ENCODE measurements around the gene SYF2.
A peak's percentile ranks its signal among the peaks of the same experiment; 100 is the strongest.
"Not testable (repeated sequence)": the region's sequence is repeated elsewhere in the genome, so short reads cannot be mapped to it uniquely, and the experiment has no call there.

The SYF2 gene

DNA sequence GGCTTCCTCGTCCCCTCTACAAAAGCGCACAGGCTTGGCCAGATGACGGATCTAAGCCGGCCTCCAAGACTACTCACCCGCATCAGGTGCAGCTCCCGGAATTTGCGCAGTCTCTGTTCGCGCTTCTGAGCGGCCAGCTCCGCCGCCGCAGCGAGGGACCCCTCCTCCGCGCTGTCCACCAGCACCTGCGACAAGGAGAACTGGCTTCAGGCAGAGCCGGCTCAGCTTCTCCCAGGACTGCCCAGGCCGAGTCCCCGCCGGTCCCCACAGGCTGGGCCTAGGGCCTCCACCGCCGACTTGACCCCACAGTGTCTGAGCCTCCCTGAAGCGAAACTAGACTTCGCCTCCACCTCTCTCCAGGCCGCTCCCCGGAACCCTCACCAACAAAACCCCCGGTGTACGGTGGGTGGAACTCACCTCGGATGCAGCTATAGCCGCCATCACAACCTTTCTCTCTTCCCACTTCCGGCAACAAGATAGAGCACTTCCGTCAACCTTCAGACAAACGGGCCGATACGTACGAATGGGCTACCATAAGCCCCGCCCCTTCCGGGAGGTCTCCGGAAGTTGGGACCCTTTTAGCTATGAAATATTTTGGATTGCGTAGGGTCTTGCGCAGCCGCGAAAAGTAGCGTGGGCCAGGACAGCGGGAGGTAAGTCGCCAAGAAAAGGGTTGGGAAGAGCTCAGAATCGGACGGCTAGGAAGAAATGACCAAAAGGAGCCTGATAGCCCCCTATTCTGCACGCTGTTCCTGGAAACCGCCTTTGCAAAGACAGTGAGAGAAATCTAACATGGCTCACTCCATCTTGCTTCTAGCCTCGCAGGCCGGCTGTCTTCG is at the start of gene SYF2:
Gene SYF2, minus strand, starts transcription at position 476 of the 839 bp plus-strand sequence. Its CDS starts 35 bp downstream, at position 441.
- TF ChIP-seq, protein P1, sequence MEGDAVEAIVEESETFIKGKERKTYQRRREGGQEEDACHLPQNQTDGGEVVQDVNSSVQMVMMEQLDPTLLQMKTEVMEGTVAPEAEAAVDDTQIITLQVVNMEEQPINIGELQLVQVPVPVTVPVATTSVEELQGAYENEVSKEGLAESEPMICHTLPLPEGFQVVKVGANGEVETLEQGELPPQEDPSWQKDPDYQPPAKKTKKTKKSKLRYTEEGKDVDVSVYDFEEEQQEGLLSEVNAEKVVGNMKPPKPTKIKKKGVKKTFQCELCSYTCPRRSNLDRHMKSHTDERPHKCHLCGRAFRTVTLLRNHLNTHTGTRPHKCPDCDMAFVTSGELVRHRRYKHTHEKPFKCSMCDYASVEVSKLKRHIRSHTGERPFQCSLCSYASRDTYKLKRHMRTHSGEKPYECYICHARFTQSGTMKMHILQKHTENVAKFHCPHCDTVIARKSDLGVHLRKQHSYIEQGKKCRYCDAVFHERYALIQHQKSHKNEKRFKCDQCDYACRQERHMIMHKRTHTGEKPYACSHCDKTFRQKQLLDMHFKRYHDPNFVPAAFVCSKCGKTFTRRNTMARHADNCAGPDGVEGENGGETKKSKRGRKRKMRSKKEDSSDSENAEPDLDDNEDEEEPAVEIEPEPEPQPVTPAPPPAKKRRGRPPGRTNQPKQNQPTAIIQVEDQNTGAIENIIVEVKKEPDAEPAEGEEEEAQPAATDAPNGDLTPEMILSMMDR (IDR thresholded peaks at IDR 0.05; ENCODE audit: low read depth, low read length, missing control alignments) = no peak
- peak; percentile 68 for DNase-seq (ENCODE audit: extremely low read depth, low read depth)
- peak within 1 kb of the TSS; percentile 76 for H3K4me3 ChIP-seq (replicated peaks; ENCODE audit: low read depth, low read length)

DNA sequence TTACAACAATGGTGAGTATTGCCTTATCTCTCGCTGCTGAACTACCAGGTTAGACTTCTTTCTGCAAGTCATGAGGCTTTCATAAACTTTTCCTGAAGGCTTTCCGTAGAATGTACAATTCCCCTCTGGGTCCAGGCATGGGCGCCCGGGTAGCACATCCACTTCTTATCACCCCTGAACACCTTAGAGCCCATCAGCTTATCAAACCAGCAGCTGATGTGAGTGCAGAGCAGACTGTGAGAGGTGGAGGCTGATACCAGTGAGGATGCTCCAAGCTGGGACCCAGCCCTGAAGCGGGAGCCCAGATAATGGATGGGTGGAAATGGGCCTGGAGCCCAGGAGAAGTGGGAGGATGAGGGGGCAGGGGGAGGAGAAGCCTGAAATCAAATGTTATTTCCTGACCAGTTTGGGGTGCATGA is 47.4 kb upstream of the SYF2 start:
- not testable (repeated sequence) for H3K4me3 ChIP-seq (replicated peaks; ENCODE audit: low read depth, low read length); DNase-seq (ENCODE audit: extremely low read depth, low read depth)

DNA sequence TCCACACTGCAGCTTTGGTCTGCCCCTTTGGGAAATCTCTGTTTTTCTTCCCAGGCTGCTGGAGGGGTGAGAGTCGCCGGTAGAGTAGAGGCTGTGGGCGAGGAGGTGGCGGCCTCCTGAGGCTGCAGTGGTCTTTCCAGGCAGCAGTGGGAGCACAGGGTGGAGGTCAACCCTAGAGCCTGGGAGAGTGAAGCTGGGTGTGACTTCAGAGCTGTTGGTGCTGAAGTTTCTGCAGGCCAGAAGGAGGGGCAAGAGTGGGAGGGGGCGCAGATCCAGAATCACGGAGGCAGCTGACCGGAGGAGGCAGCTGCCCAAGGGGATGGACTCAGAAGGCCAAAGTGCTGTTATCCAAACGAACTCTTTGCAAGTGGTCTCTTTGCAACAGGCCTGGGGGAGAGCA is 46.5 kb upstream of the SYF2 start:
- DNase-seq (ENCODE audit: extremely low read depth, low read depth); H3K4me3 ChIP-seq (replicated peaks; ENCODE audit: low read depth, low read length): not testable (repeated sequence)

DNA sequence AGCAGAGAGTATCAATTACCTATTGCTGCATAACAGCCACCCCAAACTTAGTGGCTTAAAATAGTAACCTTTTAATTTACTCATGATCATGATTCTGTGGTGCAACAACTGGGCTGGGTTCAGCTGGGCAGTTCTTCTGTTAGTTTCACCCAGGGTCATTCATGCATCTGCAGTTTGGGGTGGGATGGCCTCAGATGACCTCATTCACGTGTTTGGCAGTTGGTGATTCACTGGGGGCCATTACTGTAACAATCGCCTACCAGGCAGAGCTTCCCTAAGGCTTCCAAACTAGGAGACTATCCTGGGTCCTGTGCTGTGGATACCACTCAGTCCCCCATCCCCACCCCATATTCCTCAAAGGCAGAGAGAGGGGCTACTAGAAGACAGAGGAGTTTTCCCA is 46.1 kb upstream of the SYF2 start:
- not testable (repeated sequence) for DNase-seq (ENCODE audit: extremely low read depth, low read depth); H3K4me3 ChIP-seq (replicated peaks; ENCODE audit: low read depth, low read length)

DNA sequence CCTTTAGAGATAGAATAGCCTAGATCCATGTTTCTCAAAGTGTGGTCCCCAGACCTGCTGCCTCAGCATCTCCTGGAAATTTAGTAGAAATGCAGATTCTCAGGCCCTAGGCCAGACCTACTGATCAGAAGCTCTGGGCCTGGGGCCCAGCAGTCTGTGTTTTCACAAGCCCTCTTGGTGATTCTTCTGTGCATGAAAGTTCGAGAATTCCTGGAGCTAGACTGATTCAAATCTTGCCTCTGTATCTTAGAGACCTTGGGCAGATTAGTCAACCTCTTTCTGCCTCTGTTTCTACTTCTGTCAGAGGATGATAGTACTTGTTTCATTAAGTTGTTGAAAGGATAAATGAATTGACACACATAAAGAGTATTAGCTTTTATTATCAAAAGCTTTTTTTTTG is 45.0 kb upstream of the SYF2 start:
- not testable (repeated sequence) for DNase-seq (ENCODE audit: extremely low read depth, low read depth); H3K4me3 ChIP-seq (replicated peaks; ENCODE audit: low read depth, low read length)

DNA sequence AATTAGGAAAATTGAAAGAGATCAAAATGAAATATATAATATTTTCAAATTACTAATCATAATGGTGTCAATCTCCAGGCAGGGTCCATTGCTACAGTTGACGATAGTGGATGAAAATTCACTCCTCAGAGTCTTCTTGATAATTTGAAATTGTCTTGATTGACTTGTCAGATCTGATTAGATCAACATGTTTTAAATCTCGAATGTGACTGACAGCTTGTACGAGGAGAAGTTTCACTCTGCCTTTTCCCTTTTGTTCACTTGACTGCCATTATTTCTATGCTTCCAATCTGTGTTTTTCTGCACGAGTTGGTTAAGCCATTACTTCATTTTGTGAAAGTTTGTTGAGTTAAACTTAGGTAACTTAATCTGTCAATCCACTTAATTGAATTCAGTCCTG is 43.3 kb upstream of the SYF2 start:
- H3K4me3 ChIP-seq (replicated peaks; ENCODE audit: low read depth, low read length); DNase-seq (ENCODE audit: extremely low read depth, low read depth): not testable (repeated sequence)

DNA sequence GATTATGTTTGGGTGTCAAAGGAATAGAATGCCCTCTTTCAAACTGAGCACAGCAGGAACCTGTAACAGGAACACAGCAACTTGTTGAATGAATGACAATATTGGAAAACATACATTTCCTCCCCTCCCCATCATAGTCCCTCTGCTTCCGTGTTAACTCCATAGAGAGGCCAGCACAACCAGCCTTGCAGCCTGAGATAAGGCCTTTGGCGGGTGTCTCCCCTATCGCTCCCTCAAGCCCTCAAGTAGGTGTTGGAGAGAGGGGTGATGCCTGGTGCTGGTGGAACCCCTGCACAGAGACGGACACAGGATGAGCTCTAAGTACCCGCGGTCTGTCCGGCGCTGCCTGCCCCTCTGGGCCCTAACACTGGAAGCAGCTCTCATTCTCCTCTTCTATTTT is 39.9 kb upstream of the SYF2 start, which contains the start of gene RHD:
Gene RHD, plus strand, starts transcription at position 272 of the 400 bp plus-strand sequence. Its CDS starts 39 bp downstream, at position 311.
- not testable (repeated sequence) for H3K4me3 ChIP-seq (replicated peaks; ENCODE audit: low read depth, low read length); DNase-seq (ENCODE audit: extremely low read depth, low read depth)

DNA sequence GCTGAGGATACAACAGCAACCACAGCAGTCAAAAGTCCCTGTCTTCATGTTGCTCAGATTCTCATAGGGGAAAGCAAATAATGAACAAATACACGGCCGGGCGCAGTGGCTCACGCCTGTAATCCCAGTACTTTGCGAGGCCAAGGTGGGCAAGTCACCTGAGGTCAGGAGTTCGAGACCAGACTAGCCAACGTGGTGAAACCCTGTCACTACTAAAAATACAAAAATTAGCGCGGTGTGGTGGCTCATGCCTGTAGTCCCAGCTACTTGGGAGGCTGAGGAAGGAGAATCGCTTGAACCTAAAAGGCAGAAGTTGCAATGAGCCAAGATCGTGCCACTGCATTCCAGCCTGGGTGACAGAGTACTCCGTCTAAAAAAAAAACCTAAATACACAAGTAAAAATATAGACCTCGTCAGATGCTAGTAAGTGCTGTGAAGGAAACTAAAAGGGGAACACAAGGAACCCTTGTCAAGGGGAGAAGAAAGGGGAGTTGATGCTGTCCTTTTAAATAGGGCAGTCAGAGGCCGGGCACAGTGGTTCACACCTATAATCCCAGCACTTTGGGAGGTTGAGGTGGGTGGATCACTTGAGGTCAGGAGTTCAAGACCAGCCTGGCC is 36.0 kb upstream of the SYF2 start:
- DNase-seq (ENCODE audit: extremely low read depth, low read depth) = not testable (repeated sequence)
- peak overlapping the region; percentile 49 for H3K4me3 ChIP-seq (replicated peaks; ENCODE audit: low read depth, low read length)

DNA sequence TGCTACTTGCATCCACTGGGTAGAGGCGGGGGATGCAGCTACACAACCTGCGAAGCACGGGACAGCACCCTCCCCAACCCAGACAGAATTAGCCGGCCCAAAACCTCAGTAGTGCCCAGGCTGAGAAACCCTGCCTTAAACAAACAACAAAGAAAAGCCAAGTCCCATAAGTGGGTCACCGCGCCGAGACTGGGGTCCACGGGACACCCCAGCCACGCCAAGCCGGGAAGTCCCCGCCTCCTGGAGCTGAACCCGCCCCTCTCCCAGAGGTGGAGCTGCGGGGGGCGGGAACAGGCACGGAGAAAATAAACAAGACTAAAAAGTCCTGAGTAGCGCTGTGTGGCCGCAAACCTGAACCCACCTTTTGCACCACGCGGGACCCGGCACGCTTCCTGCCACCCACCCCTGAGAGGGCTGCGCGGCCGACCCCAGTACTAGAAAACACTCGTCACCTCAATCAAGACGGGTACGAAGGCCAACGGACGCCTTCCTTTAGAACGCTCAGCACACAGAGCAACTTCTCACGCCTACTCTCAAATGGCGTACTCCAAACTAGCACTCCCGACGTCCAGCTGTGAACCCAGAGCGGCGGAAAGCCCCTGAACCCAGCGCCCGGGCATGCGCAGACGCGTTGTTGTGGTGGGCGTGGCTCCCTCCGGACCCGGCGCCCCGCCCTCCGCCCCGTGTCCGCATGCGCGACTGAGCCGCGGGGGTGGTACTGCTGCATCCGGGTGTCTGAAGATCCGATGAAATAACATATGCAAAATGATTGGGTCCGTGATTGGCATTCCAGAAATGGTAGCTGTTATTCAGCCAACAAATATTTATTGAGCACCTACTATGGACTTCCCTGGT is 35.2 kb upstream of the SYF2 start:
- not testable (repeated sequence) for DNase-seq (ENCODE audit: extremely low read depth, low read depth)
- H3K4me3 ChIP-seq (replicated peaks; ENCODE audit: low read depth, low read length) = peak overlapping the region; percentile 49

DNA sequence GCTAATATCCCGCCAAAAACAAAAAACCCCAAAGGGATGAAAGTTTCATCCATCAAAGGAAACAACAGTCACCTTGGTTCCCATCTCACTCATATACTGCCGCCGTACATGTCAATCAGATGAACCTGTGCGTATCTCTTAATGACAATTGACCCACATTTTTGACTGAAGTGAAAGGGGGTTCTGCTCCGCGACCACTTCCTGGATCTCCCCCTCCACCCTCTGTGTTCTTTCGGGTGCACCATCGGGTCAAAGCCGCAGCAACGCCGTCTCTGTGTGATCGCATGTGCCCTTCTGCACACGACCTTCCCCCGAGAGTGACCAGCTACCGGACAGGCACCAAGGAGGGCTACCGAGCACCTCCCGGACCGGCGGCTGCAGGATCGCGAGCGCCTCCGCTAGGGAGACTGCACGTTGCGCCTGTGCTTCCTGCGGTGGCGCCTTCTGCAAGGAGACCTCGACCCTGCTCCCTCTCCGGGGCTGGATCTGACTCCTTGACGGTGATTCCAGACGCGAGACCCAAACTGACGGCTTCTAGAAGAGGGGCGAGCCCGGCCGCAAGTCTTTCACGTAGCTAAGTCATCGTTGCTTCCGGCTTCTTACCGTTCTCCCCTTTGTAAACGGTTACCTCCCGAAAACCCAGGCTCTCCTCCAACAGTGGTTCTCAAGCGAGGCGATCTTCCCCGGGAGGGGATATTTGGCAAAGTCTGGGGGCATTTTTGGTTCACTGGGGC is 34.4 kb upstream of the SYF2 start:
- not testable (repeated sequence) for DNase-seq (ENCODE audit: extremely low read depth, low read depth)

DNA sequence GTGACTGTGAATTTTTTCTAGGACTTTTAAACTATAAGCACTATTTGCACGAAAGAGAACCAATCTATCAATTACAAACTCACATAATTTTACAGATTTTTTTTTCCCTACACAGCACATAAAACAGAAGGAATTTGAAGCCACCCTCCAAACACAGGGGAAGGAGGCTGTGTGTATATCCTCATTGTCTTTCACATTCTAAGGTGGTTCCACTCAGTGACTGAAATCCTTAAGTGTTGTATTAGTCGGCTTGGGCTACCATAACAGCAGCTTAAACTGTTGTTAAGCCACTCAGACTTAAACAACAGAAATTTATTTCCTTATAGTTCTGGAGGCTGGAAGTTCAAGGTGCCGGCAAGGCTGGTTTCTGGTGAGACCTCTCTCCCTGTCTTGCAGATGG is 28.0 kb upstream of the SYF2 start:
- H3K4me3 ChIP-seq (replicated peaks; ENCODE audit: low read depth, low read length); DNase-seq (ENCODE audit: extremely low read depth, low read depth): not testable (repeated sequence)

More for the DNA sequence above, 34.4 kb upstream of the SYF2 start:
- peak overlapping the region; percentile 54 for H3K4me3 ChIP-seq (replicated peaks; ENCODE audit: low read depth, low read length)

Data from HFF-Myc (cell line).